Adrenal gland (tissue), 12 donors: ENCODE measurements around the gene LPP. TPM values are rescaled to one million over a fixed set of nuclear protein-coding genes. Genes with fewer than 3 reads are reported as not detected.

Source experiments
- DNase-seq, 7 donors: peaks; one replicate each; pipeline ENCODE4 v3.0.0-alpha.2; 2019 to 2020
- H3K27ac ChIP-seq, 5 donors: fragments of 200-600 bp; sonication (generic) in 4 of 5; 1 replicate in 3 of 5; 2 replicates in 2 of 5; pipeline versions ENCODE4 v1.5.1 to v1.8.0; 2016 to 2020; ENCODE audit warnings: mild to moderate bottlenecking in 1 of 5
- H3K27me3 ChIP-seq: fragments of 200-600 bp; 2 replicates; pipeline ENCODE4 v1.8.0; 2021
- H3K36me3 ChIP-seq, 2 donors: fragments of 200-600 bp; replicated peaks in 1 of 2; 1 replicate in 1 of 2; 2 replicates in 1 of 2; pipeline versions ENCODE4 v1.5.1 to v1.8.0; 2018 to 2022
- H3K4me1 ChIP-seq, 2 donors: fragments of 200-600 bp; replicated peaks in 1 of 2; 1 replicate in 1 of 2; 2 replicates in 1 of 2; pipeline versions ENCODE4 v1.5.1 to v1.8.0; 2018 to 2021
- H3K4me3 ChIP-seq, 4 donors: fragments of 200-600 bp; sonication (generic) in 3 of 4; one replicate each; pipeline ENCODE4 v1.5.1; 2016 to 2018
- H3K9me3 ChIP-seq, 3 donors: fragments of 200-600 bp; sonication (generic) in 1 of 3; replicated peaks in 1 of 3; 1 replicate in 2 of 3; 2 replicates in 1 of 3; pipeline versions ENCODE4 v1.5.1 to v1.8.0; 2016 to 2021
- POLR2A ChIP-seq, 2 donors: fragments of 450-650 bp; IDR thresholded peaks; one replicate each; pipeline ENCODE4 v1.6.1; 2017; ENCODE audit warnings: antibody characterized with exemption in 2 of 2, mild to moderate bottlenecking in 2 of 2, moderate library complexity in 1 of 2
- WGBS, 4 donors: extraction: QIAGEN DNeasy Blood & Tissue Kit in 2 of 4; methylation state at CpG; one replicate each; pipeline versions ENCODE4 v1.1.5 to v1.1.7; 2013 to 2017; 5-methylcytosine and 5-hydroxymethylcytosine counted together
- intact Hi-C, 2 donors: fragments of 100-400 bp; cut with DNase I; formaldehyde crosslinking; loops; one replicate each; pipeline versions ENCODE4 v1.14.1 to v1.15.0; 2022 to 2023
- polyA plus RNA-seq, 3 donors: library from polyadenylated mRNA; stranded (reverse); fragments of 200-250 nt in 2 of 3; fragments of 350-450 nt in 1 of 3; fragmentation: Illumina TruSeq in 1 of 3; extraction: RNeasy Lipid Tissue Mini Kit (QIAGEN cat#74804) in 1 of 3; gene quantifications; one replicate each; pipeline ENCODE4 v1.2.3, GENCODE V29; 2013 to 2014
- total RNA-seq, 9 donors: library from RNA; depleted of rRNA in 4 of 9; stranded (reverse); fragments of >200 nt in 4 of 9; fragments of 120-200 nt in 1 of 9; fragmentation: NEBNext Ultra II Directional in 1 of 9; extraction: Animal tissue kit (Norgen Biotek cat#: 25700) in 1 of 9; gene quantifications; one replicate each; pipeline versions ENCODE4 v1.1.0 to v1.2.4, GENCODE V29; 2013 to 2023
- TF ChIP-seq, protein P1 (sequence below), 6 experiments: fragments of 450-650 bp in 4 of 6; fragments of 200-600 bp in 2 of 6; sonication (generic) in 1 of 6; IDR thresholded peaks; 1 replicate in 5 of 6; 2 replicates in 1 of 6; pipeline versions ENCODE4 v1.5.1 to v1.8.0; 2016 to 2021; ENCODE audit warnings: antibody characterized with exemption in 6 of 6, mild to moderate bottlenecking in 2 of 6, moderate library complexity in 1 of 6
- donor health status: healthy with polysubstance abuse.
- donor health status: Bipolar disorder and iron deficiency.
- donor health status: DM: yes; HTN: yes; CAD: no.
- donor health status: DM: no; HTN: no; CAD: no.
- donor health status: DM: no; HTN: no; CAD: no.
- donor health status: DM: yes; HTN: yes; CAD: no.

The LPP gene
- total and polyA plus RNA-seq, 12 donors: 7.0 to 170 (median 101) TPM

GRCh38 chr3:188365988-188366698 is 212.2 kb downstream of the LPP start:
- WGBS, 4 donors: 63 to 72% (median 68%) methylated on average over 12 of the region's 12 CpGs
- Histone ChIP-seq H3K27me3 (no peaks in the 10 kb centered on the region), H3K27ac (no peak overlapping the region), H3K4me3 (no peak overlapping the region), H3K4me1 (peaks cover 2 to 24% of the 10 kb centered on the region in 2 donors), H3K9me3 (no peaks in the 10 kb centered on the region), H3K36me3 (no peaks in the 10 kb centered on the region)
- intact Hi-C loops: no loop called here
- DNase-seq: no peak
- TF ChIP-seq, protein P1, sequence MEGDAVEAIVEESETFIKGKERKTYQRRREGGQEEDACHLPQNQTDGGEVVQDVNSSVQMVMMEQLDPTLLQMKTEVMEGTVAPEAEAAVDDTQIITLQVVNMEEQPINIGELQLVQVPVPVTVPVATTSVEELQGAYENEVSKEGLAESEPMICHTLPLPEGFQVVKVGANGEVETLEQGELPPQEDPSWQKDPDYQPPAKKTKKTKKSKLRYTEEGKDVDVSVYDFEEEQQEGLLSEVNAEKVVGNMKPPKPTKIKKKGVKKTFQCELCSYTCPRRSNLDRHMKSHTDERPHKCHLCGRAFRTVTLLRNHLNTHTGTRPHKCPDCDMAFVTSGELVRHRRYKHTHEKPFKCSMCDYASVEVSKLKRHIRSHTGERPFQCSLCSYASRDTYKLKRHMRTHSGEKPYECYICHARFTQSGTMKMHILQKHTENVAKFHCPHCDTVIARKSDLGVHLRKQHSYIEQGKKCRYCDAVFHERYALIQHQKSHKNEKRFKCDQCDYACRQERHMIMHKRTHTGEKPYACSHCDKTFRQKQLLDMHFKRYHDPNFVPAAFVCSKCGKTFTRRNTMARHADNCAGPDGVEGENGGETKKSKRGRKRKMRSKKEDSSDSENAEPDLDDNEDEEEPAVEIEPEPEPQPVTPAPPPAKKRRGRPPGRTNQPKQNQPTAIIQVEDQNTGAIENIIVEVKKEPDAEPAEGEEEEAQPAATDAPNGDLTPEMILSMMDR (IDR thresholded peaks at IDR 0.05): no peak
- no peak for TF ChIP-seq POLR2A (IDR thresholded peaks at IDR 0.05)

DNA sequence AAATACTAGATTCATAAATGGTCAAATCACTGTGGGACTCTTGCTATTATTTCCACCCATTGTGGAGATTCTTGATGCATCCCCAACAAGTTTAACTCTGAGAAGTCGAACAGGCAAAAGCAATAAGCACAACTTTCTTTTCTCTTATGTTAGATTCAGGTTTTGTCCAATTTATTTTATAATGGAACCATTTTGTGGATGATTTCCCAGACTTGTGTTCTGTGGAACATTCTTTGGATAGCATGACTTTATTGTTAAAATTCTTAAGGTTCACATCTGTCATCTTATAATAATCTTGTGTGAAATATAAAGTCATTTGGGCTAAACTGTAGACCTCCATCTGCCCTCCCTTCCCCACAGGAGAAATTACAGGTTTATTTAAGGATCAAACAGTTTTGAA is 213.7 kb downstream of the LPP start:
- Histone ChIP-seq H3K4me1 (peaks cover 0 to 18% of the 10 kb centered on the region in 2 donors), H3K27me3 (no peaks in the 10 kb centered on the region), H3K9me3 (no peaks in the 10 kb centered on the region), H3K4me3 (no peak overlapping the region), H3K36me3 (no peaks in the 10 kb centered on the region), H3K27ac (no peak overlapping the region)
- WGBS, 4 donors: 89 to 100% (median 92%) methylated on average over 1 of the region's 1 CpG
- intact Hi-C loops: no loop called here
- TF ChIP-seq, protein P1 (IDR thresholded peaks at IDR 0.05): no peak
- TF ChIP-seq POLR2A (IDR thresholded peaks at IDR 0.05): no peak
- no peak for DNase-seq

GRCh38 chr3:188369526-188369925 is 215.6 kb downstream of the LPP start:
- Histone ChIP-seq H3K4me3 (no peak overlapping the region), H3K36me3 (no peaks in the 10 kb centered on the region), H3K4me1 (peaks cover 0 to 14% of the 10 kb centered on the region in 2 donors), H3K27me3 (no peaks in the 10 kb centered on the region), H3K9me3 (no peaks in the 10 kb centered on the region), H3K27ac (no peak overlapping the region)
- no peak for DNase-seq
- 94 to 97% (median 95%) methylated on average over 3 of the region's 3 CpGs for WGBS, 4 donors
- no peak for TF ChIP-seq POLR2A (IDR thresholded peaks at IDR 0.05)
- TF ChIP-seq, protein P1 (IDR thresholded peaks at IDR 0.05): no peak
- intact Hi-C loops: no loop called here

GRCh38 chr3:188370081-188370830 is 216.3 kb downstream of the LPP start:
- 92 to 95% (median 94%) methylated on average over 15 of the region's 15 CpGs for WGBS, 4 donors
- H3K27ac ChIP-seq: no peak overlapping the region
- intact Hi-C loops: no loop called here

More at GRCh38 chr3:188370081-188370830, 216.3 kb downstream of the LPP start:
- Histone ChIP-seq H3K36me3 (no peaks in the 10 kb centered on the region), H3K4me1 (peaks cover 0 to 8% of the 10 kb centered on the region in 2 donors), H3K9me3 (no peaks in the 10 kb centered on the region), H3K4me3 (no peak overlapping the region), H3K27me3 (no peaks in the 10 kb centered on the region)
- no peak for TF ChIP-seq POLR2A (IDR thresholded peaks at IDR 0.05)
- TF ChIP-seq, protein P1 (IDR thresholded peaks at IDR 0.05): no peak
- no peak for DNase-seq
